ENCODE data around the gene DGCR6L.
"Not testable (repeated sequence)": the region's sequence is repeated elsewhere in the genome, so short reads cannot be mapped to it uniquely, and the experiment has no call there.

DNA sequence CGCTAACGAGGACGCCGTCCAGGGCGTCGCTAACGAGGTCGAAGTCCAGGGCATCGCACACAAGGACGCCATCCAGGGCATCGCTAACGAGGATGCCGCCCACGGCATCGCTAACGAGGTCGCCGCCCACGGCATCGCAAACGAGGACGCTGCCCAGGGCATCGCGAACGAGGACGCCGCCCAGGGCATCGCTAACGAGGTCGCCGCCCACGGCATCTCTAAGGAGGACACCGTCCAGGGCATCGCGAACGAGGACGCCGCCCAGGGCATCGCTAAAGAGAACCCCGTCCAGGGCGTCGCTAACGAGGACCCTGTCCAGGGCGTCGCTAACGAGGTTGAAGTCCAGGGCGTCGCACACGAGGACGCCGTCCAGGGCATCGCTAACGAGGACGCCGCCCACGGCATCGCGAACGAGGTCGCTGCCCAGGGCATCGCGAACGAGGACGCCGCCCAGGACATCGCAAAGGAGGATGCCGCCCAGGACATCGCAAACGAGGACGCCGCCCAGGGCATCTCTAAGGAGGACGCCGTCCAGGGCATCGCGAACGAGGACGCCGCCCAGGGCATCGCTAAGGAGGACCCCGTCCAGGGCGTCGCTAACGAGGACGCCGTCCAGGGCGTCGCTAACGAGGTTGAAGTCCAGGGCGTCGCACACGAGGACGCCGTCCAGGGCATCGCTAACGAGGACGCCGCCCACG is 36.2 kb upstream of the DGCR6L start:
- TF ChIP-seq, protein P1, sequence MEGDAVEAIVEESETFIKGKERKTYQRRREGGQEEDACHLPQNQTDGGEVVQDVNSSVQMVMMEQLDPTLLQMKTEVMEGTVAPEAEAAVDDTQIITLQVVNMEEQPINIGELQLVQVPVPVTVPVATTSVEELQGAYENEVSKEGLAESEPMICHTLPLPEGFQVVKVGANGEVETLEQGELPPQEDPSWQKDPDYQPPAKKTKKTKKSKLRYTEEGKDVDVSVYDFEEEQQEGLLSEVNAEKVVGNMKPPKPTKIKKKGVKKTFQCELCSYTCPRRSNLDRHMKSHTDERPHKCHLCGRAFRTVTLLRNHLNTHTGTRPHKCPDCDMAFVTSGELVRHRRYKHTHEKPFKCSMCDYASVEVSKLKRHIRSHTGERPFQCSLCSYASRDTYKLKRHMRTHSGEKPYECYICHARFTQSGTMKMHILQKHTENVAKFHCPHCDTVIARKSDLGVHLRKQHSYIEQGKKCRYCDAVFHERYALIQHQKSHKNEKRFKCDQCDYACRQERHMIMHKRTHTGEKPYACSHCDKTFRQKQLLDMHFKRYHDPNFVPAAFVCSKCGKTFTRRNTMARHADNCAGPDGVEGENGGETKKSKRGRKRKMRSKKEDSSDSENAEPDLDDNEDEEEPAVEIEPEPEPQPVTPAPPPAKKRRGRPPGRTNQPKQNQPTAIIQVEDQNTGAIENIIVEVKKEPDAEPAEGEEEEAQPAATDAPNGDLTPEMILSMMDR (conservative IDR thresholded peaks at IDR 0.05; ENCODE audit: low read depth, low read length), result not testable (repeated sequence)
- not testable (repeated sequence) for TF ChIP-seq RAD21 (IDR thresholded peaks at IDR 0.05; ENCODE audit: low read length); POLR2A (IDR thresholded peaks at IDR 0.05; ENCODE audit: low read depth, low read length); MAFK (IDR thresholded peaks at IDR 0.05; ENCODE audit: low read depth, low read length); FOS (IDR thresholded peaks at IDR 0.05; ENCODE audit: low read depth, low read length); SMC3 (IDR thresholded peaks at IDR 0.05; ENCODE audit: low read depth, low read length); MXI1 (IDR thresholded peaks at IDR 0.05; ENCODE audit: borderline replicate concordance, low read depth, low read length); BHLHE40 (IDR thresholded peaks at IDR 0.05; ENCODE audit: low read depth, low read length); CEBPB (IDR thresholded peaks at IDR 0.05; ENCODE audit: low read depth, low read length); RCOR1 (IDR thresholded peaks at IDR 0.05; ENCODE audit: insufficient replicate concordance, low read length); RFX5 (IDR thresholded peaks at IDR 0.05; ENCODE audit: low read depth, low read length)
- TF ChIP-seq, protein P2, sequence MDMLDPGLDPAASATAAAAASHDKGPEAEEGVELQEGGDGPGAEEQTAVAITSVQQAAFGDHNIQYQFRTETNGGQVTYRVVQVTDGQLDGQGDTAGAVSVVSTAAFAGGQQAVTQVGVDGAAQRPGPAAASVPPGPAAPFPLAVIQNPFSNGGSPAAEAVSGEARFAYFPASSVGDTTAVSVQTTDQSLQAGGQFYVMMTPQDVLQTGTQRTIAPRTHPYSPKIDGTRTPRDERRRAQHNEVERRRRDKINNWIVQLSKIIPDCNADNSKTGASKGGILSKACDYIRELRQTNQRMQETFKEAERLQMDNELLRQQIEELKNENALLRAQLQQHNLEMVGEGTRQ (IDR thresholded peaks at IDR 0.05; ENCODE audit: low read depth, low read length), result not testable (repeated sequence)
- TF ChIP-seq, protein P3, sequence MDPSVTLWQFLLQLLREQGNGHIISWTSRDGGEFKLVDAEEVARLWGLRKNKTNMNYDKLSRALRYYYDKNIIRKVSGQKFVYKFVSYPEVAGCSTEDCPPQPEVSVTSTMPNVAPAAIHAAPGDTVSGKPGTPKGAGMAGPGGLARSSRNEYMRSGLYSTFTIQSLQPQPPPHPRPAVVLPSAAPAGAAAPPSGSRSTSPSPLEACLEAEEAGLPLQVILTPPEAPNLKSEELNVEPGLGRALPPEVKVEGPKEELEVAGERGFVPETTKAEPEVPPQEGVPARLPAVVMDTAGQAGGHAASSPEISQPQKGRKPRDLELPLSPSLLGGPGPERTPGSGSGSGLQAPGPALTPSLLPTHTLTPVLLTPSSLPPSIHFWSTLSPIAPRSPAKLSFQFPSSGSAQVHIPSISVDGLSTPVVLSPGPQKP (IDR thresholded peaks at IDR 0.05; ENCODE audit: borderline replicate concordance, low read depth, low read length), result not testable (repeated sequence)
